ENCODE measurements around the gene MAPK7.
A peak's percentile ranks its signal among the peaks of the same experiment; 100 is the strongest.

Gene MAPK7

GRCh38 chr17:19391432-19391831 lies 13.1 kb downstream of the MAPK7 start:
- DNase-seq (ENCODE audit: insufficient read length, low spot score) (no peak), FAIRE-seq (peak; percentile 49)

- DNase-seq (ENCODE audit: insufficient read length, low spot score) (no peak), FAIRE-seq (no peak)
These were observed 14.0 kb downstream of the MAPK7 start for GRCh38 chr17:19392303-19392702.

GRCh38 chr17:19397556-19398041 lies 19.3 kb downstream of the MAPK7 start:
- DNase-seq (ENCODE audit: insufficient read length, low spot score) (no peak), FAIRE-seq (no peak)

- peak; percentile 74 for FAIRE-seq
- peak; percentile 58 for DNase-seq (ENCODE audit: insufficient read length, low spot score)
These were observed 20.2 kb downstream of the MAPK7 start for GRCh38 chr17:19398301-19399181.

GRCh38 chr17:19399750-19400450 lies 21.6 kb downstream of the MAPK7 start:
- no peak for DNase-seq (ENCODE audit: insufficient read length, low spot score)
- peak; percentile 4 for FAIRE-seq

- FAIRE-seq: no peak
- no peak for DNase-seq (ENCODE audit: insufficient read length, low spot score)
These were observed 23.2 kb downstream of the MAPK7 start for GRCh38 chr17:19401321-19402010.

- FAIRE-seq (peak; percentile 20), DNase-seq (ENCODE audit: insufficient read length, low spot score) (no peak)
These were observed 23.9 kb downstream of the MAPK7 start for GRCh38 chr17:19402171-19402570.

- peak; percentile 33 for FAIRE-seq
- DNase-seq (ENCODE audit: insufficient read length, low spot score): no peak
These were observed 24.7 kb downstream of the MAPK7 start for GRCh38 chr17:19403021-19403420.

- FAIRE-seq (no peak), DNase-seq (ENCODE audit: insufficient read length, low spot score) (no peak)
These were observed 26.0 kb downstream of the MAPK7 start for GRCh38 chr17:19404264-19404663.

- no peak for FAIRE-seq
These were observed 26.8 kb downstream of the MAPK7 start for GRCh38 chr17:19405114-19405513.

GRCh38 chr17:19407601-19408345 lies 29.5 kb downstream of the MAPK7 start:
- FAIRE-seq (peak; percentile 57), DNase-seq (ENCODE audit: insufficient read length, low spot score) (no peak)

More at GRCh38 chr17:19405114-19405513, 26.8 kb downstream of the MAPK7 start:
- DNase-seq (ENCODE audit: insufficient read length, low spot score): no peak

- DNase-seq (ENCODE audit: insufficient read length, low spot score) (no peak), FAIRE-seq (no peak)
These were observed 30.0 kb downstream of the MAPK7 start for GRCh38 chr17:19408346-19408710.

- no peak for FAIRE-seq
- DNase-seq (ENCODE audit: insufficient read length, low spot score): no peak
These were observed 30.8 kb downstream of the MAPK7 start for GRCh38 chr17:19409066-19409465.

GRCh38 chr17:19409509-19409908 lies 31.2 kb downstream of the MAPK7 start:
- peak; percentile 39 for DNase-seq (ENCODE audit: insufficient read length, low spot score)
- peak; percentile 55 for FAIRE-seq

- DNase-seq (ENCODE audit: insufficient read length, low spot score) (no peak), FAIRE-seq (peak; percentile 40)
These were observed 31.8 kb downstream of the MAPK7 start for GRCh38 chr17:19410091-19410490.

- no peak for DNase-seq (ENCODE audit: insufficient read length, low spot score)
- FAIRE-seq: peak; percentile 54
These were observed 32.8 kb downstream of the MAPK7 start, which contains the start of gene RNF112 for GRCh38 chr17:19410875-19411620. Gene RNF112, plus strand, starts transcription at chr17:19411232. Its CDS starts 177 bp downstream, at chr17:19411409.

- no peak for DNase-seq (ENCODE audit: insufficient read length, low spot score)
- peak; percentile 72 for FAIRE-seq
These were observed 33.3 kb downstream of the MAPK7 start for GRCh38 chr17:19411631-19412030.

GRCh38 chr17:19412510-19412909 lies 34.2 kb downstream of the MAPK7 start:
- peak; percentile 38 for FAIRE-seq

GRCh38 chr17:19412984-19413383 lies 34.7 kb downstream of the MAPK7 start:
- DNase-seq (ENCODE audit: insufficient read length, low spot score) (no peak), FAIRE-seq (no peak)

More at GRCh38 chr17:19412510-19412909, 34.2 kb downstream of the MAPK7 start:
- no peak for DNase-seq (ENCODE audit: insufficient read length, low spot score)
